ENCODE data around the gene IGFLR1. TPM values are rescaled to one million over a fixed set of nuclear protein-coding genes. Genes with fewer than 3 reads are reported as not detected.

Gene IGFLR1
- total and polyA plus RNA-seq, 2 of the 8 experiments (the other 6 are each of a cell fraction or from before 2014, with no cell fraction given): 8.4 to 28.9 TPM

GRCh38 chr19:35786299-35787160 lies 44.3 kb upstream of the IGFLR1 start (continued):
- TF ChIP-seq RNF2 (IDR thresholded peaks at IDR 0.05; ENCODE audit: borderline replicate concordance, low read depth, low read length, missing control alignments, poor library complexity, severe bottlenecking) (no peak), ATF3 (IDR thresholded peaks at IDR 0.05; ENCODE audit: insufficient read depth, low read depth, low read length) (no peak), SUZ12 (IDR thresholded peaks at IDR 0.05; ENCODE audit: low read length) (no peak), NRF1 (IDR thresholded peaks at IDR 0.05; ENCODE audit: low read depth, low read length) (no peak), CHD2 (IDR thresholded peaks at IDR 0.05; ENCODE audit: low read length) (no peak), BRCA1 (IDR thresholded peaks at IDR 0.05; ENCODE audit: low read depth, low read length) (no peak), NANOG (IDR thresholded peaks at IDR 0.05; ENCODE audit: insufficient read depth, low read depth, low read length, poor library complexity, severe bottlenecking) (no peak), CHD1 (IDR thresholded peaks at IDR 0.05; ENCODE audit: low read depth, low read length) (no peak), CBX8 (IDR thresholded peaks at IDR 0.05; ENCODE audit: borderline replicate concordance, low read depth, low read length) (no peak), YY1 (IDR thresholded peaks at IDR 0.05; ENCODE audit: low read depth, low read length) (no peak), SIN3A (conservative IDR thresholded peaks at IDR 0.05 in 1 of 2, IDR thresholded peaks at IDR 0.05 in 1 of 2; ENCODE audit: low read depth in 1 of 2, low read length in 2 of 2) (no peak)

Data from H1 (cell line).